ENCODE measurements around the gene IGSF8. TPM values are rescaled to one million over a fixed set of nuclear protein-coding genes. Genes with fewer than 3 reads are reported as not detected.
A peak's percentile ranks its signal among the peaks of the same experiment; 100 is the strongest.

Gene IGSF8
- total and polyA plus RNA-seq, 9 donors: 7.3 to 45.6 (median 34.2) TPM

DNA sequence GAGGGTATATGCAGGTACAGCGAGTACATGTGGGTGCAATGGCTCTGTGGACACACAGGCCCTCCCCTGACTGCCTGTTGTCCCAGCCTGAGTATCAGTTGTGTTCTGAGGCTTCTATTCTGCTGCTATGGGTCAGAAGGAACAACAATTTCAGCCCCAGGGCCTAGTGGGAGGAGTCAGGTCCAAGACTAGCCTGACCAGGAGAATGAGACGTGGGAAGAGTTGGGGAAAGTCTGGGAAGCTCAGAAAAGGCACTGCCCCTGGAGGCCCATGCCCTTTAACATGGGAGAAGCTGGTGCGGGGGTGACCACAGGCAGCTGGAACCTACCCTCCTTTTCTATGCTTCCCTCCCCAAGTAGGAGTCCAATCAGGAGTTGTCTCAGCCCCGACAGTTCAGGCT lies 7.7 kb downstream of the IGSF8 start:
- intact Hi-C loops (cut with DNase I): loop anchor here in 1 of 4 donors (10.0 kb wide), 1 partner anchor 164 kb away; no protein-coding TSS in a partner anchor

DNA sequence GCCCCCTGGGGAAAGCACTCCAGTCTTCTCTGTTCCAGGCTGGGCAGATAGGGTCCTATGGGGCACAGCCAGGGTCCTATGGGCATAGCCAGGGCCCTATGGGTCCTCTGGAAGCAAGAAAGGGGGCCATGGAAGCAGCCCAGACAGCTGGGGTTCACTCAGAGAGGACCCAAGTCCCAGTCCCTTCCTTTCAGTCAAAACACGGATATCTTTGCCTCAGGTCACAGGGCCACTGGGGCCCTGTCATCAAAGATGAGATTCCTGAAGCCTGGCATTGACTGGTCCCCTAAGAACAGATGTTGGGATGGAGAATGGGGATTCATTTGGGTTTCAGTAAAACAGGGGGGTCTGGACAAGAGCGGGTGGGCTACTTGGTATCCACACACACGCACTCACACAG lies 8.5 kb downstream of the IGSF8 start:
- Histone ChIP-seq H3K4me1 (ENCODE audit: insufficient read depth) (no peaks in the 10 kb centered on the region), H3K27ac (no peak overlapping the region), H3K27me3 (no peaks in the 10 kb centered on the region), H3K9me3 (no peaks in the 10 kb centered on the region), H3K4me3 (no peak overlapping the region), H3K36me3 (no peaks in the 10 kb centered on the region)
- no peak for DNase-seq
- WGBS, 3 donors: 86 to 91% (median 90%) methylated on average over 3 of the region's 3 CpGs
- TF ChIP-seq, protein P1, sequence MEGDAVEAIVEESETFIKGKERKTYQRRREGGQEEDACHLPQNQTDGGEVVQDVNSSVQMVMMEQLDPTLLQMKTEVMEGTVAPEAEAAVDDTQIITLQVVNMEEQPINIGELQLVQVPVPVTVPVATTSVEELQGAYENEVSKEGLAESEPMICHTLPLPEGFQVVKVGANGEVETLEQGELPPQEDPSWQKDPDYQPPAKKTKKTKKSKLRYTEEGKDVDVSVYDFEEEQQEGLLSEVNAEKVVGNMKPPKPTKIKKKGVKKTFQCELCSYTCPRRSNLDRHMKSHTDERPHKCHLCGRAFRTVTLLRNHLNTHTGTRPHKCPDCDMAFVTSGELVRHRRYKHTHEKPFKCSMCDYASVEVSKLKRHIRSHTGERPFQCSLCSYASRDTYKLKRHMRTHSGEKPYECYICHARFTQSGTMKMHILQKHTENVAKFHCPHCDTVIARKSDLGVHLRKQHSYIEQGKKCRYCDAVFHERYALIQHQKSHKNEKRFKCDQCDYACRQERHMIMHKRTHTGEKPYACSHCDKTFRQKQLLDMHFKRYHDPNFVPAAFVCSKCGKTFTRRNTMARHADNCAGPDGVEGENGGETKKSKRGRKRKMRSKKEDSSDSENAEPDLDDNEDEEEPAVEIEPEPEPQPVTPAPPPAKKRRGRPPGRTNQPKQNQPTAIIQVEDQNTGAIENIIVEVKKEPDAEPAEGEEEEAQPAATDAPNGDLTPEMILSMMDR (IDR thresholded peaks at IDR 0.05): no peak
- TF ChIP-seq EP300 (IDR thresholded peaks at IDR 0.05) (no peak), POLR2A (IDR thresholded peaks at IDR 0.05) (no peak)
- intact Hi-C loops (cut with DNase I): loop anchor here in 1 of 4 donors (10.0 kb wide), 1 partner anchor 165 kb away; no protein-coding TSS in a partner anchor

More for the DNA sequence above, 7.7 kb downstream of the IGSF8 start:
- H3K4me3 ChIP-seq: no peak overlapping the region
- no peaks in the 10 kb centered on the region for H3K9me3 ChIP-seq
- H3K27me3 ChIP-seq: no peaks in the 10 kb centered on the region
- no peaks in the 10 kb centered on the region for H3K4me1 ChIP-seq (ENCODE audit: insufficient read depth)
- WGBS, 3 donors: 87 to 90% (median 88%) methylated on average over 4 of the region's 4 CpGs
- H3K27ac ChIP-seq: no peak overlapping the region
- no peaks in the 10 kb centered on the region for H3K36me3 ChIP-seq
- no peak for DNase-seq
- TF ChIP-seq, protein P1 (IDR thresholded peaks at IDR 0.05): no peak
- TF ChIP-seq POLR2A (IDR thresholded peaks at IDR 0.05) (no peak), EP300 (IDR thresholded peaks at IDR 0.05) (no peak)

DNA sequence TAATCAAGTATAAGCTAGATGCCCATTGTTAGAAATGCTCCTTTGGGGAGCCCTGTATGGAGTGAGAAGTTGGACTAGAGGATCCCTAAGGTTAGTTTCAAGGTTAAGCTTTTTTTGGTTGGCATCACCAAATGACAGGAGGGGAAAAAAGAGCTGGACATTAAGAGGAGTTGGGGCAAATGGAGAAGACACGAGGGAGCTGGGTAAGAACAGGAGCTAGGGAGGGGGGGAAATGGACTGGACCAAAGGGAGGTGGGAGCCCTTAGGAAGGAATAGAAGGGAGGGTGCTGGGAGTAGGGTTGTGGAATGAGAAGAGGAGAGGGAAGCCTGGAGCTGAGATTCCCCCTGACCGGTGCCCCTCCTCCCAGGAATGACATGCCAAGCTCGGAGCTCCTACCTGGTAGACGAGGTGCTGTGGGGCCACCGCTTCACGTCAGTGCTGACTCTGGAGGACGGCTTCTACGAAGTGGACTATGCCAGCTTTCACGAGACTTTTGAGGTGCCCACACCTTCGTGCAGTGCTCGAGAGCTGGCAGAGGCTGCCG lies 11.2 kb downstream of the IGSF8 start:
- H3K27ac ChIP-seq: no peak overlapping the region
- 89 to 95% (median 94%) methylated on average over 12 of the region's 12 CpGs for WGBS, 3 donors
- H3K36me3 ChIP-seq: no peaks in the 10 kb centered on the region
- DNase-seq: no peak
- no peaks in the 10 kb centered on the region for H3K27me3 ChIP-seq
- H3K9me3 ChIP-seq: no peaks in the 10 kb centered on the region
- intact Hi-C loops (cut with DNase I): no loop called here
- H3K4me1 ChIP-seq (ENCODE audit: insufficient read depth): peaks cover 4% of the 10 kb centered on the region
- no peak overlapping the region for H3K4me3 ChIP-seq
- no peak for TF ChIP-seq EP300 (IDR thresholded peaks at IDR 0.05)
- TF ChIP-seq POLR2A (IDR thresholded peaks at IDR 0.05): no peak
- TF ChIP-seq, protein P1 (IDR thresholded peaks at IDR 0.05): no peak

DNA sequence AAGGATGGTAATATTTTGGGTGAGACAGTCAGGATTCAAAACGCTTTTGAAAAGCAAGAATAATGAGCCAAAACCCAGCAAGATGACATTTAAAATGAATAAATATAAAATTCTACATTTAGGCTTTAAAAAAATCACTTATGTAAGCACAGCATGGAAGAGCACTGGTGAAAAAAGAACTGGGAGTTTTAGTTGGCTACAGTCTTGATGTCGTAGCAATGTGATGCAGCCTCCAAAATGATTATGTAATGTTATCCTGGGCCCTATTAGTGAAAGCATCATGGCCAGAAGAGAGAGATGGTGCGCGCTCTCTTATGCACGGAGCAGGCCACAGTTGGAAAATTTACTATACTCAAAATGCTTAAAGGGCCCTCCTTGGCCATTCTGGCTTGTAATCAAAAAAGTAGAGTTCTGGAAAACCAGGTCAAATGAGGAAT lies 11.9 kb downstream of the IGSF8 start:
- WGBS, 3 donors: 62 to 69% (median 68%) methylated on average over 5 of the region's 5 CpGs
- no peaks in the 10 kb centered on the region for H3K36me3 ChIP-seq
- H3K9me3 ChIP-seq: no peaks in the 10 kb centered on the region
- intact Hi-C loops (cut with DNase I): no loop called here
- no peak overlapping the region for H3K4me3 ChIP-seq
- H3K27ac ChIP-seq: no peak overlapping the region
- no peak for TF ChIP-seq POLR2A (IDR thresholded peaks at IDR 0.05)
- H3K27me3 ChIP-seq: no peaks in the 10 kb centered on the region
- DNase-seq: no peak
- peaks cover 4% of the 10 kb centered on the region for H3K4me1 ChIP-seq (ENCODE audit: insufficient read depth)

DNA sequence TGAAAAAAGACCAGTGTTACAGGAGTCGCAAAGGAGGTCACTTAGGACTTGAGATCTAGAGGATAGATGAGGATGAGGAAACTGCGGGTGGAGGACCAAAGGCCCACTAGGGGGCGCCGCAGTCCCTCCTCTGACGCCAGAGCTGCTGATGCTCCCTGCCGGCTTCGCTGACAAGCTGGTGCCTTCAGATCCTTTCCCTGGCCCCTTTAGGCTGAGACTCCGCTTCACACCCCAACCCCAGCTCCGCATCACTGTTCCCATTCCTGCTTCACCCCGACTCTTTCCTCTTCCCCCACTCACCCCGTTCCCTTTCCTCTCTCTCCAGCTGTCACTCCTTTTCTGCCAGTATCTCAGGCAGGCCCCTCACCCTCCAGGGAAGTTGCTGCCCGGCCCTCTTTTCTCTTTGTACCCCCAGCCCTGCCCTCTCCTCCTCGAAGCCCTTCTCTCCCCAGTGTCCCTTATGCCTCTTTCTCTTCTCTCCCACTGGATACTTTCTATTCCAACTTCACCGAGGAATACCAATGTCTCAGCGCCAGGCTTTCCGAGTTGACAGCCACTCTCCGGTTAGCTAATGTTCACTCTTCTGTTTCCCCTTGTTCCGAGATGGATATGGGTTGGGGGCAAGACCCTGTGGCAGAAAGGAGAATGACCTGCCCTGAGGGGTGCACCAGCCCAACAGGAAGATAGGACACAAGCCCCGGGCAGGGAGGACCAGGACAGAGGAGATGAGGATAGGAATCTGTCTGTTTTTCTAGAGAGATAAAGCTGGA lies 12.5 kb downstream of the IGSF8 start:
- intact Hi-C loops (cut with DNase I): no loop called here
- DNase-seq: peak; percentile 54 to 85 (median 74)
- Histone ChIP-seq H3K4me3 (no peak overlapping the region), H3K4me1 (ENCODE audit: insufficient read depth) (peaks cover 4% of the 10 kb centered on the region), H3K9me3 (no peaks in the 10 kb centered on the region), H3K27me3 (no peaks in the 10 kb centered on the region), H3K27ac (no peak overlapping the region), H3K36me3 (no peaks in the 10 kb centered on the region)
- 57 to 58% (median 58%) methylated on average over 19 of the region's 19 CpGs for WGBS, 3 donors
- TF ChIP-seq, protein P1 (IDR thresholded peaks at IDR 0.05): peak; percentile 34 to 54 (median 45)
- TF ChIP-seq POLR2A (IDR thresholded peaks at IDR 0.05): no peak

Measured in ovary (tissue), 9 donors.